Immature natural killer cell (primary cell): Measurements from ENCODE around the gene MAP3K5. TPM values are rescaled to one million over a fixed set of nuclear protein-coding genes. Genes with fewer than 3 reads are reported as not detected.

Experiments
- DNase-seq, 3 donors: peaks; one replicate each; pipeline ENCODE4 v3.0.0; 2022; ENCODE audit warnings: mixed read lengths in 1 of 3
- H3K27ac Mint-ChIP-seq, 6 donors: one replicate each; pipeline ENCODE4 v1.8.0; 2020; ENCODE audit warnings: mixed read lengths in 6 of 6, mild to moderate bottlenecking in 5 of 6, inconsistent platforms in 4 of 6, moderate library complexity in 3 of 6
- H3K27me3 Mint-ChIP-seq, 3 donors: one replicate each; pipeline ENCODE4 v1.8.0; 2020 to 2021; ENCODE audit warnings: low read depth in 3 of 3, mild to moderate bottlenecking in 3 of 3, mixed read lengths in 3 of 3, moderate library complexity in 3 of 3, inconsistent platforms in 1 of 3
- H3K36me3 Mint-ChIP-seq, 3 donors: one replicate each; pipeline ENCODE4 v1.8.0; 2020; ENCODE audit warnings: mixed read lengths in 3 of 3, inconsistent platforms in 2 of 3, mild to moderate bottlenecking in 2 of 3
- H3K4me1 Mint-ChIP-seq, 2 donors: one replicate each; pipeline ENCODE4 v1.8.0; 2020; ENCODE audit warnings: inconsistent platforms in 2 of 2, mild to moderate bottlenecking in 2 of 2, mixed read lengths in 2 of 2, moderate library complexity in 1 of 2
- H3K4me3 Mint-ChIP-seq, 5 donors: one replicate each; pipeline ENCODE4 v1.8.0; 2020; ENCODE audit warnings: mild to moderate bottlenecking in 5 of 5, mixed read lengths in 5 of 5, inconsistent platforms in 3 of 5, moderate library complexity in 3 of 5
- H3K9me3 Mint-ChIP-seq, 6 donors: one replicate each; pipeline ENCODE4 v1.8.0; 2020; ENCODE audit warnings: mild to moderate bottlenecking in 6 of 6, mixed read lengths in 6 of 6, inconsistent platforms in 4 of 6, moderate library complexity in 3 of 6
- polyA plus RNA-seq, 3 donors: library from polyadenylated mRNA; unstranded; fragments of 300-500 nt; fragmentation: Illumina TruSeq; gene quantifications; one replicate each; pipeline ENCODE4 v1.2.3, GENCODE V29; 2021

Gene MAP3K5
- polyA plus RNA-seq, 3 donors from 2014 or later: 5.5 to 13.8 (median 6.2) TPM

GRCh38 chr6:136533487-136533886 lies 258.8 kb downstream of the MAP3K5 start:
- H3K36me3 Mint-ChIP-seq: peaks cover 0 to 3% (median 0%) of the 10 kb centered on the region in 3 donors
- H3K27me3 Mint-ChIP-seq: peaks cover 2 to 7% (median 7%) of the 10 kb centered on the region in 3 donors
- DNase-seq: no peak
- no peak overlapping the region for H3K4me3 Mint-ChIP-seq
- no peaks in the 10 kb centered on the region for H3K9me3 Mint-ChIP-seq
- H3K27ac Mint-ChIP-seq: no peak overlapping the region
- peaks cover 4 to 5% of the 10 kb centered on the region in 2 donors for H3K4me1 Mint-ChIP-seq

GRCh38 chr6:136532030-136532429 lies 260.2 kb downstream of the MAP3K5 start:
- Mint-ChIP-seq H3K9me3 (no peaks in the 10 kb centered on the region), H3K36me3 (peaks cover 0 to 3% (median 0%) of the 10 kb centered on the region in 3 donors), H3K27ac (no peak overlapping the region), H3K4me3 (no peak overlapping the region), H3K4me1 (peaks cover 4 to 5% of the 10 kb centered on the region in 2 donors), H3K27me3 (peaks cover 2 to 8% (median 7%) of the 10 kb centered on the region in 3 donors)
- DNase-seq: no peak

- peaks cover 6 to 7% of the 10 kb centered on the region in 2 donors for H3K4me1 Mint-ChIP-seq
Measured at GRCh38 chr6:136529710-136530109, 262.6 kb downstream of the MAP3K5 start.

GRCh38 chr6:136528477-136528876 lies 263.8 kb downstream of the MAP3K5 start:
- Mint-ChIP-seq H3K36me3 (no peaks in the 10 kb centered on the region), H3K27me3 (peaks cover 2 to 13% (median 9%) of the 10 kb centered on the region in 3 donors), H3K4me1 (peaks cover 6 to 7% of the 10 kb centered on the region in 2 donors), H3K9me3 (no peaks in the 10 kb centered on the region), H3K4me3 (no peak overlapping the region), H3K27ac (no peak overlapping the region)
- no peak for DNase-seq

More at GRCh38 chr6:136529710-136530109, 262.6 kb downstream of the MAP3K5 start:
- H3K27ac Mint-ChIP-seq: no peak overlapping the region
- no peak for DNase-seq
- H3K4me3 Mint-ChIP-seq: no peak overlapping the region
- H3K27me3 Mint-ChIP-seq: peaks cover 2 to 13% (median 9%) of the 10 kb centered on the region in 3 donors
- H3K9me3 Mint-ChIP-seq: no peaks in the 10 kb centered on the region
- no peaks in the 10 kb centered on the region for H3K36me3 Mint-ChIP-seq

- peaks cover 2 to 12% (median 12%) of the 10 kb centered on the region in 3 donors for H3K27me3 Mint-ChIP-seq
- H3K36me3 Mint-ChIP-seq: no peaks in the 10 kb centered on the region
- no peak overlapping the region for H3K4me3 Mint-ChIP-seq
- H3K27ac Mint-ChIP-seq: no peak overlapping the region
- no peaks in the 10 kb centered on the region for H3K9me3 Mint-ChIP-seq
- DNase-seq: no peak
- peaks cover 6 to 7% of the 10 kb centered on the region in 2 donors for H3K4me1 Mint-ChIP-seq
Measured at GRCh38 chr6:136527831-136528230, 264.4 kb downstream of the MAP3K5 start.

GRCh38 chr6:136526937-136527336 lies 265.3 kb downstream of the MAP3K5 start:
- Mint-ChIP-seq H3K36me3 (no peaks in the 10 kb centered on the region), H3K9me3 (no peaks in the 10 kb centered on the region), H3K27me3 (peaks cover 0 to 12% (median 9%) of the 10 kb centered on the region in 3 donors), H3K4me3 (no peak overlapping the region), H3K4me1 (peaks cover 6 to 7% of the 10 kb centered on the region in 2 donors), H3K27ac (no peak overlapping the region)
- DNase-seq: no peak

GRCh38 chr6:136526196-136526930 lies 265.9 kb downstream of the MAP3K5 start:
- Mint-ChIP-seq H3K4me3 (peak overlapping the region in 1 of 5 donors; percentile 29), H3K36me3 (no peaks in the 10 kb centered on the region), H3K4me1 (peaks cover 6 to 7% of the 10 kb centered on the region in 2 donors), H3K27ac (peak overlapping the region in 1 of 6 donors; percentile 65), H3K27me3 (peaks cover 0 to 12% (median 9%) of the 10 kb centered on the region in 3 donors), H3K9me3 (no peaks in the 10 kb centered on the region)
- no peak for DNase-seq

- Mint-ChIP-seq H3K27ac (no peak overlapping the region), H3K4me1 (peaks cover 6 to 7% of the 10 kb centered on the region in 2 donors), H3K4me3 (no peak overlapping the region), H3K9me3 (no peaks in the 10 kb centered on the region), H3K36me3 (no peaks in the 10 kb centered on the region), H3K27me3 (peaks cover 0 to 12% (median 10%) of the 10 kb centered on the region in 3 donors)
- DNase-seq: no peak
Measured at GRCh38 chr6:136525586-136526195, 266.6 kb downstream of the MAP3K5 start.

- Mint-ChIP-seq H3K4me1 (peaks cover 6 to 7% of the 10 kb centered on the region in 2 donors), H3K27me3 (peaks cover 0 to 13% (median 12%) of the 10 kb centered on the region in 3 donors), H3K36me3 (no peaks in the 10 kb centered on the region), H3K9me3 (no peaks in the 10 kb centered on the region), H3K27ac (no peak overlapping the region), H3K4me3 (no peak overlapping the region)
- DNase-seq: no peak
Measured at GRCh38 chr6:136524936-136525413, 267.3 kb downstream of the MAP3K5 start.

GRCh38 chr6:136524339-136524935 lies 267.8 kb downstream of the MAP3K5 start:
- Mint-ChIP-seq H3K36me3 (no peaks in the 10 kb centered on the region), H3K4me3 (no peak overlapping the region), H3K27me3 (peaks cover 0 to 13% (median 9%) of the 10 kb centered on the region in 3 donors), H3K27ac (no peak overlapping the region), H3K9me3 (no peaks in the 10 kb centered on the region), H3K4me1 (peaks cover 6 to 7% of the 10 kb centered on the region in 2 donors)
- no peak for DNase-seq

- Mint-ChIP-seq H3K27ac (no peak overlapping the region), H3K4me1 (peaks cover 6 to 7% of the 10 kb centered on the region in 2 donors), H3K27me3 (peaks cover 0 to 10% (median 9%) of the 10 kb centered on the region in 3 donors), H3K36me3 (no peaks in the 10 kb centered on the region), H3K4me3 (no peak overlapping the region), H3K9me3 (no peaks in the 10 kb centered on the region)
- no peak for DNase-seq
Measured at GRCh38 chr6:136523196-136523595, 269.1 kb downstream of the MAP3K5 start.

- DNase-seq: no peak
- no peaks in the 10 kb centered on the region for H3K9me3 Mint-ChIP-seq
- H3K36me3 Mint-ChIP-seq: no peaks in the 10 kb centered on the region
- H3K27me3 Mint-ChIP-seq: peaks cover 0 to 10% (median 7%) of the 10 kb centered on the region in 3 donors
- no peak overlapping the region for H3K4me3 Mint-ChIP-seq
- no peak overlapping the region for H3K27ac Mint-ChIP-seq
- peaks cover 6 to 7% of the 10 kb centered on the region in 2 donors for H3K4me1 Mint-ChIP-seq
Measured at GRCh38 chr6:136522636-136523035, 269.6 kb downstream of the MAP3K5 start.

GRCh38 chr6:136521911-136522310 lies 270.4 kb downstream of the MAP3K5 start:
- Mint-ChIP-seq H3K27ac (no peak overlapping the region), H3K36me3 (no peaks in the 10 kb centered on the region)
- DNase-seq: no peak

GRCh38 chr6:136521427-136521826 lies 270.9 kb downstream of the MAP3K5 start:
- no peaks in the 10 kb centered on the region for H3K36me3 Mint-ChIP-seq
- H3K27ac Mint-ChIP-seq: no peak overlapping the region
- H3K9me3 Mint-ChIP-seq: no peaks in the 10 kb centered on the region
- peaks cover 0 to 9% (median 5%) of the 10 kb centered on the region in 3 donors for H3K27me3 Mint-ChIP-seq
- DNase-seq: no peak
- no peak overlapping the region for H3K4me3 Mint-ChIP-seq
- H3K4me1 Mint-ChIP-seq: peaks cover 3 to 5% of the 10 kb centered on the region in 2 donors

More at GRCh38 chr6:136521911-136522310, 270.4 kb downstream of the MAP3K5 start:
- no peaks in the 10 kb centered on the region for H3K9me3 Mint-ChIP-seq
- peaks cover 0 to 10% (median 7%) of the 10 kb centered on the region in 3 donors for H3K27me3 Mint-ChIP-seq
- no peak overlapping the region for H3K4me3 Mint-ChIP-seq
- H3K4me1 Mint-ChIP-seq: peaks cover 6 to 7% of the 10 kb centered on the region in 2 donors
